GM18868 (cell line): ENCODE measurements around the gene ACSL4.

Experiments
- ATAC-seq: cut with Tn5 transposase; IDR thresholded peaks from one replicate; pipeline ENCODE4 v1.9.1; 2021; ENCODE audit warnings: mild to moderate bottlenecking, moderate library complexity; ENCODE audit not compliant: unreplicated experiment

Gene ACSL4

GRCh38 chrX:109622270-109622669, 110.8 kb downstream of the ACSL4 start:
- no peak for ATAC-seq

- no peak for ATAC-seq
These were observed 113.3 kb downstream of the ACSL4 start for GRCh38 chrX:109619771-109620170.

- no peak for ATAC-seq
These were observed 118.1 kb downstream of the ACSL4 start for GRCh38 chrX:109614951-109615350.

- no peak for ATAC-seq
These were observed 131.6 kb downstream of the ACSL4 start for GRCh38 chrX:109601486-109601885.

- no peak for ATAC-seq
These were observed 132.8 kb downstream of the ACSL4 start for GRCh38 chrX:109600237-109600651.

- ATAC-seq = no peak
These were observed 137.0 kb downstream of the ACSL4 start for GRCh38 chrX:109596015-109596414.
